HepG2 (cell line): ENCODE measurements around the gene NPBWR2. TPM values are rescaled to one million over a fixed set of nuclear protein-coding genes. Genes with fewer than 3 reads are reported as not detected.

ENCODE experiments used
- AKAP8 ChIP-seq: sonication (generic); formaldehyde crosslinking; IDR thresholded peaks from 2 replicates; pipeline ENCODE4 v1.5.1; 2020; ENCODE audit warnings: mild to moderate bottlenecking, missing genetic modification reagents
- CEBPZ ChIP-seq: IDR thresholded peaks from 2 replicates; pipeline ENCODE4 v1.6.1; 2012; ENCODE audit warnings: low read length, improper control_type of control experiment
- CHD4 ChIP-seq: fragments of 200-600 bp; sonication (generic); IDR thresholded peaks from 2 replicates; pipeline ENCODE4 v1.7.0; 2017; ENCODE audit warnings: mild to moderate bottlenecking, low read length, borderline replicate concordance
- FOXJ3 ChIP-seq: sonication (generic); formaldehyde crosslinking; IDR thresholded peaks from 2 replicates; pipeline ENCODE4 v1.4.0; 2020; ENCODE audit warnings: missing genetic modification reagents, mild to moderate bottlenecking, borderline replicate concordance
- GPBP1L1 ChIP-seq: sonication (generic); formaldehyde crosslinking; IDR thresholded peaks from 2 replicates; pipeline ENCODE4 v1.5.0; 2020; ENCODE audit warnings: mild to moderate bottlenecking, missing genetic modification reagents
- HMGXB3 ChIP-seq: sonication (generic); formaldehyde crosslinking; IDR thresholded peaks from 2 replicates; pipeline ENCODE4 v1.4.0; 2020; ENCODE audit warnings: missing genetic modification reagents, borderline replicate concordance
- KLF16 ChIP-seq, 2 experiments: sonication (generic) in 1 of 2; formaldehyde crosslinking in 1 of 2; IDR thresholded peaks; 2 replicates each; pipeline versions ENCODE4 v1.6.1 to v1.8.0; 2016 to 2023; ENCODE audit warnings: missing genetic modification reagents in 2 of 2, missing compliant biosample characterization in 1 of 2
- MED8 ChIP-seq: sonication (generic); formaldehyde crosslinking; IDR thresholded peaks from 2 replicates; pipeline ENCODE4 v1.8.1; 2023; ENCODE audit warnings: mild to moderate bottlenecking, missing genetic modification reagents; ENCODE audit not compliant: insufficient replicate concordance
- NCOA1 ChIP-seq: sonication (generic); formaldehyde crosslinking; IDR thresholded peaks from 2 replicates; pipeline ENCODE4 v1.9.0; 2021; ENCODE audit warnings: missing genetic modification reagents
- RAD21 ChIP-seq: fragments of 450-650 bp; formaldehyde crosslinking; IDR thresholded peaks from 2 replicates; pipeline ENCODE4 v1.5.0; 2020; ENCODE audit warnings: mild to moderate bottlenecking
- ZHX1 ChIP-seq: sonication (generic); formaldehyde crosslinking; IDR thresholded peaks from 2 replicates; pipeline ENCODE4 v1.8.1; 2022; ENCODE audit warnings: low read depth, mild to moderate bottlenecking, missing genetic modification reagents
- ZNF280D ChIP-seq: sonication (generic); formaldehyde crosslinking; IDR thresholded peaks from 2 replicates; pipeline ENCODE4 v1.5.1; 2020; ENCODE audit warnings: mild to moderate bottlenecking, missing genetic modification reagents
- polyA plus RNA-seq, 8 experiments: library from polyadenylated mRNA; depleted of rRNA in 3 of 8; stranded (reverse) in 7 of 8; unstranded in 1 of 8; fragments of >200 nt; fragmentation: Illumina TruSeq in 4 of 8; extraction: Trizol in 4 of 8; gene quantifications; 2 replicates each; pipeline versions ENCODE4 v1.2.1 to v1.2.3, GENCODE V29; 2011 to 2016; ENCODE audit warnings: low read depth in 4 of 8, missing spikeins in 1 of 8, mixed read lengths in 1 of 8; ENCODE audit not compliant: insufficient read depth in 1 of 8
- total RNA-seq, 5 experiments: library from RNA; depleted of rRNA; stranded (reverse); fragments of >200 nt; fragmentation: Illumina TruSeq; extraction: Trizol; gene quantifications; 2 replicates each; pipeline ENCODE4 v1.2.3, GENCODE V29; 2016; ENCODE audit warnings: low read depth in 1 of 5

Gene NPBWR2
- total and polyA plus RNA-seq, 2 of the 13 experiments (the other 11 are each of a cell fraction or from before 2014, with no cell fraction given) = not detected

- TF ChIP-seq KLF16 (CRISPR knock-in tag; IDR thresholded peaks at IDR 0.05) (peak in 1 of 2 experiments; percentile 13; a peak in 1 of 4 replicates), MED8 (CRISPR knock-in tag) (peak; percentile 20), ZNF280D (no peak), GPBP1L1 (CRISPR knock-in tag) (no peak), RAD21 (peak; percentile 56; the same call in 1 of the 2 replicates), CHD4 (peak; percentile 70; the same call in 1 of the 2 replicates), AKAP8 (CRISPR knock-in tag) (no peak), FOXJ3 (no peak), ZHX1 (CRISPR knock-in tag) (0 out of 2 replicates have a peak, but pooled peaks have one; percentile 20), CEBPZ (no peak), HMGXB3 (CRISPR knock-in tag) (no peak; the same call in 1 of the 2 replicates), NCOA1 (CRISPR knock-in tag) (0 out of 2 replicates have a peak, but pooled peaks have one; percentile 37)
Measured at GRCh38 chr20:64079273-64080012, 27.9 kb downstream of the NPBWR2 start, which contains the start of gene RGS19 (continued).
